GM12874 (cell line): ENCODE results near the gene IQGAP1.

Source experiments
- CTCF ChIP-seq: IDR thresholded peaks from 2 replicates; pipeline ENCODE4 v1.5.1; 2011; ENCODE audit warnings: low read depth, mild to moderate bottlenecking, control low read depth, low read length, moderate library complexity; ENCODE audit not compliant: insufficient read depth

Gene IQGAP1

DNA sequence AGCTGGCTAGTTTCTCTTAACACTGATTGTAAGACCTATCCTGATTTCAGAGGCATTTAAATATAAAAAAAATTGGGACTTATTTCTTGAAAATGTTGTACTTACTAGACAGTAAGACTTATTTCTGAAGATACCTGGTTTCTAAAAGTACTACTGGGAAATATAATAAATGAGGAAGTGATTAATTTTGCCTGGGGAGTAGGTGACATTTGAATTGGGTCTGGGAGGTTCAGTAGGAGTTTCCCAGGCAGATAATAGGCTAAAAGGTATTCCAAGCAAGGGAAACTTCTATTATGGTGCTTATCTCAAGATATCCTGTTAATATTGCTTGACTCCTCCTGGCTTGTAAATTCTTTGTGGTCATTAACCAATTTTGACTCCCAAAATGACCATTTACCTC, 6.5 kb upstream of the IQGAP1 start:
- no peak for TF ChIP-seq CTCF

GRCh38 chr15:90382320-90382719, 5.7 kb upstream of the IQGAP1 start:
- no peak for TF ChIP-seq CTCF

GRCh38 chr15:90386221-90386620, 1.8 kb upstream of the IQGAP1 start:
- TF ChIP-seq CTCF, result no peak

- no peak for TF ChIP-seq CTCF
Measured at GRCh38 chr15:90388462-90389380, 679 bp downstream of the IQGAP1 start.

GRCh38 chr15:90389513-90389912, 1.5 kb downstream of the IQGAP1 start:
- no peak for TF ChIP-seq CTCF

DNA sequence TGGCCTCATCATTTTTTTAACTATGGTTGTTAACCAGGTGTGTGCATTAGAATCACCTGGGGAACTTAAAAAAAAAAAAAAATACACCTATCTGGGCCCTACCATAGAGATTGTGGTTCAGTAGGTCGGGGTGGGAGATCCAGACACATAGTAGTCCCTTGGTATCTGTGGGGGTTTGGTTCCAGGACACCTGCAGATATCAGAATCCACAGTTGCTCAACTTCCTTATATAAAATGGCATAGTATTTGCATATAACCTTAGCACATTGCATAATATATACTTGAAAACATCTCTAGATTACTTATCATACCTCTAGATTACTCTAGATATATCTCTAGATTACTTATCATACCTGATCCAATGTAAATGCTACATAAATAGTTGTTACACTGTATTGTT, 5.0 kb downstream of the IQGAP1 start:
- TF ChIP-seq CTCF, result no peak

DNA sequence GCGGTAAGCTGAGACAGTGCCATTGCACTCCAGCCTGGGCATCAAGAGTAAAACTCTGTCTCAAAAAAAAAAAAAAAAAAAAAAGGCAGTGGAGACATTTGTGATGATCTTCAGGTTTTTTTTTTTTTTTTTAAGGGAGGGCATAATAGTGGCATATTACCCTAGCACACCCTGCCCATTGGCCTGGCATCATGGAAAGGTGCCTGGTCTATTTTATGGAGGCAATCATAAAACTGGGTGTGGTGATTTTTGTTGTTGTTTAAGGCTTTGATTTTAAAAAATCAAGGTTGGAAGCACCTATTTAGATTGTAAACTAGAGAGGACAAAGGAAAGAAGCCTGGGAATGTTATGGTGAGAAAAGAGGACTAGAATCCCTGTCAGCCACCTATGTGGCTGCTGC, 6.0 kb downstream of the IQGAP1 start:
- TF ChIP-seq CTCF, result no peak
